Activated B cell treated with CpG ODN at 0.5 μM for 24 hours (primary cell): Measurements from ENCODE around the gene P2RX7. TPM values are rescaled to one million over a fixed set of nuclear protein-coding genes. Genes with fewer than 3 reads are reported as not detected.
"Not testable (repeated sequence)": the region's sequence is repeated elsewhere in the genome, so short reads cannot be mapped to it uniquely, and the experiment has no call there.

ENCODE experiments used
- ATAC-seq: fragments of 200-7000 bp; cut with Tn5 transposase; one replicate; pipeline ENCODE4 v1.10.0; 2021; ENCODE audit warnings: low read depth, mild to moderate bottlenecking, moderate library complexity
- CTCF ChIA-PET: fragments of 350-600 bp; sonication (Branson Sonifier 250); formaldehyde crosslinking; loops from one replicate; lab custom pipeline; 2021; ENCODE audit warnings: antibody characterized with exemption; lab: Charles Lee
- POLR2A ChIA-PET: fragments of 350-600 bp; sonication (Branson Sonifier 250); formaldehyde crosslinking; loops from one replicate; lab custom pipeline; 2021; ENCODE audit warnings: antibody characterized with exemption; lab: Charles Lee
- DNase-seq: peaks from one replicate; pipeline ENCODE4 v3.0.0; 2022
- H3K27ac Mint-ChIP-seq: one replicate; pipeline ENCODE4 v1.8.0; 2020; ENCODE audit warnings: mixed read lengths
- H3K27me3 Mint-ChIP-seq: one replicate; pipeline ENCODE4 v1.8.0; 2021; ENCODE audit warnings: mixed read lengths
- H3K36me3 Mint-ChIP-seq: one replicate; pipeline ENCODE4 v1.8.0; 2021; ENCODE audit warnings: low read depth, mixed read lengths
- H3K4me1 Mint-ChIP-seq: one replicate; pipeline ENCODE4 v1.8.0; 2021; ENCODE audit warnings: mixed read lengths
- H3K4me3 Mint-ChIP-seq: one replicate; pipeline ENCODE4 v1.8.0; 2020; ENCODE audit warnings: mild to moderate bottlenecking, mixed read lengths
- H3K9me3 Mint-ChIP-seq: one replicate; pipeline ENCODE4 v1.8.0; 2020; ENCODE audit warnings: mixed read lengths
- CTCF ChIP-seq: fragments of 200-600 bp; IDR thresholded peaks from one replicate; pipeline ENCODE4 v1.8.0; 2022; ENCODE audit warnings: antibody characterized with exemption, mild to moderate bottlenecking
- intact Hi-C: fragments of 100-400 bp; cut with micrococcal nuclease; formaldehyde crosslinking; loops from one replicate; pipeline ENCODE4 v1.15.1; 2024
- total RNA-seq: library from RNA; stranded (reverse); gene quantifications from 2 replicates; pipeline ENCODE4 v1.2.3, GENCODE V29; 2022

Gene P2RX7
- total RNA-seq, 1 donor from 2014 or later: 5.3 TPM

DNA sequence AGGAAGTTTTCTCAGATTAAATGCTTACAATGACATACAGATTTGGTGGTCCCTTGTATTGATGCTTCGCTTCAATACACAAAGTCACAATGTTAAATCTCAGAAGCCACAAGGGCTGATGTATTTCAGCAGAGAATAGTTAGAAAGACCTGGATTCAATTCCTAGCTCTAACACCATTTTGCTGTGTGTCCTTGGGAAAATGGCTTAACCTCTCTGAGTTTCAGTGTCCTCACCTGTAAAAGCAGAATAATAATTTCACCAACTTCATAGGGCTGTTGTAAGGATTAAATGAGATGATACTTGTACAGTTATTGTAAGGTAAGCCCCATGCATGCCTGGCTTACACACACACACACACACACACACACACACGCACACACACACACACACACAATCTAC, 30.3 kb downstream of the P2RX7 start:
- no peak overlapping the region for H3K27ac Mint-ChIP-seq
- H3K36me3 Mint-ChIP-seq: peaks cover 11% of the 10 kb centered on the region

GRCh38 chr12:121164839-121165238, 32.2 kb downstream of the P2RX7 start:
- POLR2A ChIA-PET, ATAC-seq, H3K27ac Mint-ChIP-seq, DNase-seq, H3K27me3 Mint-ChIP-seq, intact Hi-C loops, H3K9me3 Mint-ChIP-seq, H3K4me1 Mint-ChIP-seq, H3K4me3 Mint-ChIP-seq, CTCF ChIA-PET: not testable (repeated sequence)
- H3K36me3 Mint-ChIP-seq: peaks cover 14% of the 10 kb centered on the region

More for the DNA sequence above, 30.3 kb downstream of the P2RX7 start:
- peaks cover 12% of the 10 kb centered on the region for H3K4me1 Mint-ChIP-seq
- no peaks in the 10 kb centered on the region for H3K27me3 Mint-ChIP-seq
- POLR2A ChIA-PET: no interaction called here
- H3K4me3 Mint-ChIP-seq: no peak overlapping the region
- CTCF ChIA-PET: no interaction called here
- no peak for ATAC-seq
- intact Hi-C loops: no loop called here
- no peak for DNase-seq
- H3K9me3 Mint-ChIP-seq: no peaks in the 10 kb centered on the region
- TF ChIP-seq CTCF: no peak

GRCh38 chr12:121165316-121165715, 32.6 kb downstream of the P2RX7 start:
- H3K4me1 Mint-ChIP-seq: peaks cover 5% of the 10 kb centered on the region
- no peak overlapping the region for H3K27ac Mint-ChIP-seq
- H3K9me3 Mint-ChIP-seq: no peaks in the 10 kb centered on the region
- no peak for DNase-seq
- CTCF ChIA-PET: no interaction called here
- no peak overlapping the region for H3K4me3 Mint-ChIP-seq
- ATAC-seq: no peak
- intact Hi-C loops: no loop called here
- H3K36me3 Mint-ChIP-seq: peaks cover 14% of the 10 kb centered on the region
- POLR2A ChIA-PET: no interaction called here
- TF ChIP-seq CTCF: no peak
- H3K27me3 Mint-ChIP-seq: no peaks in the 10 kb centered on the region

- intact Hi-C loops: no loop called here
- Mint-ChIP-seq H3K27me3 (no peaks in the 10 kb centered on the region), H3K4me3 (no peak overlapping the region), H3K27ac (no peak overlapping the region), H3K4me1 (peaks cover 3% of the 10 kb centered on the region), H3K9me3 (no peaks in the 10 kb centered on the region), H3K36me3 (peaks cover 14% of the 10 kb centered on the region)
- no peak for TF ChIP-seq CTCF
- ATAC-seq: no peak
- DNase-seq: no peak
- CTCF ChIA-PET: no interaction called here
- POLR2A ChIA-PET: no interaction called here
Measured at GRCh38 chr12:121166356-121166755, 33.7 kb downstream of the P2RX7 start.

DNA sequence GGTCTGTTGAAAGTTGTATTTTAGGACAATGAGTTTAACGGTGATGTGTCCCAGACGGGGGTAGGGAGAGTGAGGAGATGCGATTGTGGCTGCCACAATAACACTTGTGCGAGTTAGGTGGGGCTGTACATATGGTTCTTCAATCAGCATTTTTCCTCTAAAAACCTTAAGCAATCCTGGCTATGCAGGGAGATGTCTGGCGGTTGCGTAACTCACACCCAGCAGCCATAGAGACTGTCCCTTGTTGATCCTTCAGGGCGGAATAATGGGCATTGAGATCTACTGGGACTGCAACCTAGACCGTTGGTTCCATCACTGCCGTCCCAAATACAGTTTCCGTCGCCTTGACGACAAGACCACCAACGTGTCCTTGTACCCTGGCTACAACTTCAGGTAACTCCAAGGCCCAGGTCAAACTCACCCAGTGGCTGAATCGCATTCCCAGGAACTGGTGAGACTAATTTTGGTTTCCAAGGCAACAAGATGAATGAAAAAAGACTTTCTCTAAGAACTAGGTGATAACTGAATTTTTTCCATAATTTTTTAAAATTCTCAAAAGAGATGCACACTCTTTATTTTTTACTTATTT, 34.6 kb downstream of the P2RX7 start:
- ChIA-PET POLR2A (no interaction called here), CTCF (no interaction called here)

More for the DNA sequence above, 34.6 kb downstream of the P2RX7 start:
- no peak for TF ChIP-seq CTCF
- DNase-seq (no peak), ATAC-seq (no peak)
- intact Hi-C loops: no loop called here
- H3K9me3 Mint-ChIP-seq: no peaks in the 10 kb centered on the region
- peaks cover 14% of the 10 kb centered on the region for H3K36me3 Mint-ChIP-seq
- H3K27me3 Mint-ChIP-seq: no peaks in the 10 kb centered on the region
- H3K4me1 Mint-ChIP-seq: peaks cover 3% of the 10 kb centered on the region
- no peak overlapping the region for H3K27ac Mint-ChIP-seq
- H3K4me3 Mint-ChIP-seq: no peak overlapping the region
